ENCODE results near the gene BPIFA3.

Gene BPIFA3

GRCh38 chr20:33229843-33230242 is 12.7 kb downstream of the BPIFA3 start:
- no peak for DNase-seq

DNA sequence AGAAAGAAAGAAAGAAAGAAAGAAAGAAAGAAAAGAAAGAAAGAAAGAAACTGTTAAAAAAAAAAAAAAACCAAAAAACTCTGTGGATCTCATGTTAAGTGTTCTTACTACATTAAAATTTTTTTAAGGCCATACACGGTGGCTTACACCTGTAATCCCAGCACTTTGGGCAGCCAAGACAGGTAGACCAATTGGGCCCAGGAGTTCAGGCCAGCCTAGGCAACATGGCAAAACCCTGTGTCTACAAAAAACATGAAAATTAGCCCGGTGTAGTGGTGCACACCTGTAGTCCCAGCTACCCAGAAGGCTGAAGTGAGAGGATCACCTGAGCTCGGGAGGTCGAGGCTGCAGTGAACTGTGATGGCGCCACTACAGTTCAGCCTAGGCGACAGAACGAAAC is 14.1 kb downstream of the BPIFA3 start:
- no peak for DNase-seq

DNA sequence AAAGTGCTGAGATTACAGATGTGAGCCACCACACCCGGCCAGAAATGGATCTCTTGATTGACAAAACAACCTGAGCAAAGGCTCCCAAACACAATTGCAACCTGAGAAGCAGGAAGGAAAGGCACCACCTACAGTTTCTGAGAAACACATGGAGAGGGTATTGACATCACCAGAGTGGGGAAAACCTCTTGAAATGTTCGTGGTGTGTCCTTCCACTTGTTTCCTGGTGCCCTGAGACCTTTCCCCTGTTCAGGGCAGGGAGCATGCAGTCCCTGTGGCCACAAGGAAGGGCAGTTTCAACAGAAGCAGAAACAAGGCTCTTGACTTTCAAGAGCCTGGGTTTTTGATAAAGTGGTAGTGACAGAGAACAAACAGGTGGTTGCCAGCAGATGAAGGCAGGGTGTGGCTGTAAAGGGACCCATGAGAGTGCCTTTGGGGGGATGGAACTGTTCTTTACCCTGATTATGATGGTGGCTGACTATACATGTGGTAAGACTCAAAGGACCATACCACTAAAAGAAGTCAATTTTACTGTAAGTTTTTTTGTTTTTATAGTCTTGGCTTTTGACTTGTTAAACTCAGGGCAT is 15.4 kb downstream of the BPIFA3 start:
- no peak for DNase-seq

- DNase-seq = no peak
These were observed 16.1 kb downstream of the BPIFA3 start for GRCh38 chr20:33233129-33233774.

GRCh38 chr20:33234050-33234449 is 16.9 kb downstream of the BPIFA3 start:
- DNase-seq = no peak

DNA sequence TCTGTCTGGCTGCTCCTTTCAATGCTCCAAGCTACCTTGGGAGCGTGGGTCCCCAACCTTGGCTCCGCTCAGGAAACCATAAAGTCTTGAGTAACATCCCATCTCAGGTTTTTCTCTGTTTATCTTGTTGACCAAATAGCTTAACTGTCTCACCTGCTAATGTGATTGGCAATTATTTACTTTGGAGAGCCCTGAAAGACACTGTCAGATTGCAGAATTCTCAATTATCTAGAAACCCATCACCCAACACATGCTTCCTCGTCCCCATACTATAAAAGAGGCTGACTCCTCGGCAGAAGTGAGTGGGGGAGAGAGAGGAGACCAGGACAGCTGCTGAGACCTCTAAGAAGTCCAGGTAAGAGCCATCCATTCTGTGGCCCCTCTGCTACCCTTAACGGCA is 18.5 kb downstream of the BPIFA3 start, which contains the start of gene BPIFA1:
BPIFA1 (plus strand) TSS at position 301 of the 400 bp plus-strand sequence. CDS start 1,716 bp downstream, outside the sequence.
- no peak for DNase-seq

- DNase-seq = no peak
These were observed 19.2 kb downstream of the BPIFA3 start for GRCh38 chr20:33236351-33236750.

- no peak for DNase-seq
These were observed 20.8 kb downstream of the BPIFA3 start for GRCh38 chr20:33237989-33238388.

- no peak for DNase-seq
These were observed 22.3 kb downstream of the BPIFA3 start for GRCh38 chr20:33239418-33239817.

DNA sequence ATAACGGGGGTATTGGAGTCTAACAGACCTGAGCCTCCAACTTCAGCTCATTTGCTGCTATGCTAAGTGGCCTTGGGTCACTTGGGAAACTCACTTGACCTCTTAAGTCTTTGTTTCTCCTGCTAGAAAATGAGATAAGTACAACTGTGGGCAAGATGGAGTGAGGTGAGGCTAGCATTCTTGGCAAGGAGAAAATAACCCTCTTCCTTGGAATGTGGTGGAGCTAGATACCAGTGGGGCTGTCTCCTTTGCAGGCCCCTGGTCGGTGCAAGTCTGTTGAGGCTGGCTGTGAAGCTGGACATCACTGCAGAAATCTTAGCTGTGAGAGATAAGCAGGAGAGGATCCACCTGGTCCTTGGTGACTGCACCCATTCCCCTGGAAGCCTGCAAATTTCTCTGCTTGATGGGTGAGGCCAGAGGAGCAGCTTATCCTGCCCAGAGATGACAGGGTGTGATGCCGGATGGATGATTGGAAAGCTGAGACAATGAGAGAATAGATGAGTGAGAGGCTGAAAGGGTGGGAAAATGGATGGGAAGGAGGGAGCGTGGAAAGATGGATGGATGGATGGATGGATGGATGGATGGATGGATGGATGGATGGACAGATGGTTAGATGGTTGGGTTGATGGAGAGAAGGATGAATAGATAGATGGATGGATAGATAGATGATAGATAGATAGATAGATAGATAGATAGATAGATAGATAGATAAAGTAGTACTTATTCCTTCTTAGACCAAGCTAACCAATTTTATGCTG is 23.0 kb downstream of the BPIFA3 start:
- no peak for DNase-seq

DNA sequence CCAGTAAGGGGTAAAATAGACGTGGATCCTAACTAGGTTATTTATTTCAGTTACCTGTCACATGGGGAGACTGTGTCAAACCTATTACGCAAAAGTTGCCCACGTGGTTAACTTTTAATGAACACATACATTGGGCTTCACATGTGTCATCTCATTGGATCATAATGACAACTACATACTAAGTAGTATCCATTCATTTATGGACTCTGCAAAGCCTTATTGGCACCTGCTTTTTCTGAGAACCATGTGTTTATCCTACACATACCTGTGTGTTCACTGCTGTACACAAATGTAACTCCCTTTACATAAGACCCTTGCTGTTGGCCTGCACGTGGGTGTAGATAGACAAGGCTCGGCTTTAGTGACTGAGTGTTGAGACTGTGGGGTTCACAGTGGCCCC is 23.8 kb downstream of the BPIFA3 start:
- no peak for DNase-seq

DNA sequence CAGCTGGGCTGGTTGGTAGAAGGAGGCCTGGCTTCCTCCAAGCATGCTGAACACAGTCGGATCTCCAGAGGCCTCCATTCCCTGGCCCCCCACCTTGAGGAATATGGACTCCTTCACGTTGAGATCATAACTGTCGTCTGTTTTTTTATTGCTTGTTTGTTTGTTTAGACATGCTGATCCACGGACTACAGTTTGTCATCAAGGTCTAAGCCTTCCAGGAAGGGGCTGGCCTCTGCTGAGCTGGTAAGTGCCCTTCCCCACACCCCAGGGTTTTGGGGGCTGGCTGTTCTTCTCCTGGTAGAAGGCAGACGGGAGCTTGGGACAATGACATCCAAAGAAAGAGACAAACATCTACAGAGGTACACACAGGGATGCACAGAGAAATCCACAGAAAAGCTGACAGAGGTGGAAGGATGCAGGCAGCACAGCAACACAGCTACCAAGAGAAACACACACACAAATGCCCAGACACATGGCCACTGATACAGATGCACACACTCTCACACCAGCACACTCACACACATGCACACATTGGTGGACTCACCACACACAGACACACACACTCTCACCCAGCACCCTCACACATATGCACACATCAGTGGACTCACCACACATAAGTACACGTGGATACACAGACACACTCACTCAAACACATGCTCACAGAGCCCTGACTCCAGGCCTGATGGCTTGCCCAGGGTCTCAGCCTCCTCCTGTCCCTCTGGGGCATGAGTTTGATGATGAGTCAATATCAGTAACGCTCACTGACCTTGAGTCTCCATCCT is 25.4 kb downstream of the BPIFA3 start:
- no peak for DNase-seq

- no peak for DNase-seq
These were observed 28.9 kb downstream of the BPIFA3 start for GRCh38 chr20:33246077-33246476.

DNA sequence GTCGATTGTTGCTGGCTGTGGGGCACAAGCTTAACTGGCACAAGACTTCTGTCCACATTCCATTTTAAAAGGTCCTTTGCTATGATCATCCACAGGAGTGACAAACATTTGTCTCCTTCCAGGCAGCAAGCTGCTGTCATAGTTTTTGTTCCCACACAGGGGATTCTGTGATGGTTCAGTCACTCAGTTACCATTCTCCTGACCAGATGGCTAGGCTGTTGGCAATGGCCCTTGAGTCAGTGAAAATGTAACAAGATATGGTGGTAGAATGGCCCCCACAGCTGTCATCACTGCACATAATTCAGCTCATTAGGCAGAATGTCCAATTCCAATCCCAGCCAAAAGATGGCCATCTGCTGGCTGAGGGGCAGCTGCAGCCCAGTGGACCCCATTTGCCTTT is 32.3 kb downstream of the BPIFA3 start:
- no peak for DNase-seq

GRCh38 chr20:33250666-33251065 is 33.5 kb downstream of the BPIFA3 start:
- DNase-seq = no peak

DNA sequence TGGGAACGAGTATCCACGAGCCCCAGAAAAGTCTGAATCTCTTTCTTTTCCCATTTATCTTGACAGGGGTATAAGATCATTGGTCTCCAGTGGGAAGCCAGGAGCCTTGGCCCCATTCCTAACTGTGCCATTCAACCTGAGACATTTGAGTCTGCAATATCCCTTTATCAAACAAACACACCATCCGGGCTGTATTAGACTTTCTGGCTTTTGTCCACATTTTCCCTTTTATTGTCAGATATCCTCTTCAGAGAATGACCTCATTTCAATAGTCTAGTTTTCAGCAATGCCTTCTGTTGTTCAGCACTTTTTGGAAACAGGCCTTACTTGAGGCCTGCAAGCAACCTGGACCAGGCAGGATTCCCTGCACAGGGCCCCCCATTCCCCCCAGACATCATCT is 34.3 kb downstream of the BPIFA3 start:
- DNase-seq = no peak

DNA sequence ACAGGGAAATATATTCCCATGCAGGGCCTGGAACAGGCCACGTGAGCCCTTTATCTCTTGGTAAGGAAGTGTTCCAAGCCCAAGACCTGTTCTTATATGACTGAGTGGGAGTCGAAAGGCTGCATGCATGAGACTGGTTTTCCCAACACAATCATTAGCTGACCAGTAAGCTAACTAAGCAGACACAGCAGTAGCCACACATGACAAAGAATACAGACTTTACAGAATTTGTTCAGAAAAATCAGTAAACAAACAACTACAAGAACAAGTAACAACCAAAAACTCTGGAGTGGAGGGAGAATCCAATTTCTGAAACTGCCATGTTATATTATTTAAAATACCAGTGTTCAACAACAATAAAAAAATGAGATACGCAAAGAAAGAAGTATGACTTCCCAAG is 35.3 kb downstream of the BPIFA3 start:
- no peak for DNase-seq

DNA sequence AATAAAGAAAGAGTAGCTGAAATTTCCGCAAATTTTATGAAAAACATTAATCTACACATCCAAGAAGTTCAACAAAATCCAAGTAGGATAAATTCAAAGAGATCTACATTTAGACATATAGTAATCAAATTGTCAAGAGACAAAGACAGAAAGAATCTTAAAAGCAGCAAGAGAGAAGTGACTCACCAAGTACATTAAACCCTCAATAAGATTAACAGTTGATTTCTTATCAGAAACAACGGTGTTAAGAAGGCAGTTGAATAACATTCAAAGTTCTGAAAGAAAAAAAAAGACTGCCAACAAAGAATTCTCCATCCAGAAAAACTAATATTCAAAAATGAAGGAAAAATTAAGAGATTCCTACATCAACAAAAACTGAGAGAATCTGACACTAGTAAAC is 37.9 kb downstream of the BPIFA3 start:
- DNase-seq = no peak

DNA sequence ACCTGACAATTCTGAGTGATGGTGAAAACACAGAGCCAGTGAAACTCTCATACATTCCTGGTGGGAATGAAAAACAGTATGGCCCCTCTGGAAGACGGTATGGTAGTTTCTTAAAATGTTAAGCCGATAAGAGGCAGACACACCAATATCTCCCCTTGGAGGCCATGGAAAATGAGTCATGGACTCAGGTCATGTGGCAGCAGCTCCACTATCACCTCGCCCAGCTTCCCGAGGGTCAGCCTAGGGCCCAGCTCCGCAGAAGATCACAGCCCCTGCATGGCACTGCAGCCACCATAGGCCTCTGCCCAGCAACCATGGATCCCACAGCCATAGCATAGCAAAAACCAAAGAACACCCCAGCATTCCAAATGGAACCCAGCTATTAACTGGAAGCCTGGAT is 40.1 kb downstream of the BPIFA3 start:
- no peak for DNase-seq

- no peak for DNase-seq
These were observed 42.2 kb downstream of the BPIFA3 start for GRCh38 chr20:33259371-33259770.

GRCh38 chr20:33261465-33261864 is 44.3 kb downstream of the BPIFA3 start:
- no peak for DNase-seq

- DNase-seq = no peak
These were observed 45.5 kb downstream of the BPIFA3 start for GRCh38 chr20:33262658-33263065.

DNA sequence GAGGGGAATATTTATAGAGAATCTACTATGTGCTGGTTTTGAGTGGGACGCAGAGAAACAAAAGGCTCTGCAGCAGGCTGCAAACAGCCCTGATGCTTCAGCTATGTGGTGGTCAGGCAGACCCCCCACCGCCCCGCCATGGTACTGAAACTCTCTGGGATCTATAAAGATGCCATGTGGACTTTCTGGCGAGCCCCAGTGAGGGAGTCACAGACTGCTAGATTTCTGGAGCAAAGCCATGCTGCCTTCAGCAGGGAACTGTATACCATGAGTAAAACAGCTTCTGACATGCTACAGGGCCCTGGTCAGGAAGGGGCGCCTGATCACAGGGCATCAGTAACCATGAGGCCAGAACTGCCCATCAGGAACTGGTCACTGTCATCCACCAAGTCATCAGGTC is 46.6 kb downstream of the BPIFA3 start:
- DNase-seq = no peak

All from effector CD8-positive, alpha-beta T cell (primary cell).